Liver (tissue), 9 donors: ENCODE measurements around the gene CPLX3. TPM values are rescaled to one million over a fixed set of nuclear protein-coding genes. Genes with fewer than 3 reads are reported as not detected.

Experiments
- DNase-seq: peaks from one replicate; pipeline ENCODE4 v3.0.0-alpha.2; 2017; ENCODE audit warnings: low spot score
- H3K27ac ChIP-seq, 2 donors: one replicate each; pipeline ENCODE4 v1.7.0; 2013; ENCODE audit warnings: inconsistent platforms in 2 of 2, low read length in 2 of 2, control low read depth in 1 of 2, low read depth in 1 of 2, mild to moderate bottlenecking in 1 of 2
- H3K27me3 ChIP-seq, 4 donors: one replicate each; pipeline versions ENCODE4 v1.6.1 to v1.7.0; 2013; ENCODE audit warnings: low read length in 3 of 4, inconsistent platforms in 1 of 4, mild to moderate bottlenecking in 1 of 4, moderate library complexity in 1 of 4; ENCODE audit not compliant: control insufficient read depth in 4 of 4, insufficient read depth in 4 of 4
- H3K36me3 ChIP-seq, 4 donors: one replicate each; pipeline versions ENCODE4 v1.6.1 to v1.7.0; 2013; ENCODE audit warnings: low read length in 3 of 4, mild to moderate bottlenecking in 3 of 4, low read depth in 1 of 4, moderate library complexity in 1 of 4; ENCODE audit not compliant: control insufficient read depth in 4 of 4, insufficient read depth in 3 of 4
- H3K4me1 ChIP-seq, 4 donors: one replicate each; pipeline versions ENCODE4 v1.6.1 to v1.7.0; 2013; ENCODE audit warnings: low read length in 3 of 4, mild to moderate bottlenecking in 3 of 4, moderate library complexity in 1 of 4; ENCODE audit not compliant: control insufficient read depth in 4 of 4, insufficient read depth in 4 of 4
- H3K4me3 ChIP-seq, 3 donors: one replicate each; pipeline versions ENCODE4 v1.6.1 to v1.7.0; 2013; ENCODE audit warnings: low read length in 3 of 3, control low read depth in 1 of 3, low read depth in 1 of 3, mild to moderate bottlenecking in 1 of 3
- H3K9ac ChIP-seq, 2 donors: one replicate each; pipeline ENCODE4 v1.7.0; 2013; ENCODE audit warnings: low read length in 2 of 2, mild to moderate bottlenecking in 2 of 2, moderate library complexity in 2 of 2, control low read depth in 1 of 2, low read depth in 1 of 2
- H3K9me3 ChIP-seq, 4 donors: one replicate each; pipeline versions ENCODE4 v1.6.1 to v1.7.0; 2013; ENCODE audit warnings: low read length in 3 of 4; ENCODE audit not compliant: control insufficient read depth in 4 of 4
- ATF3 ChIP-seq: IDR thresholded peaks from 2 replicates; pipeline ENCODE4 v1.6.1; 2016; ENCODE audit warnings: antibody characterized with exemption
- CTCF ChIP-seq: fragments of 150-350 bp; IDR thresholded peaks from 2 replicates; pipeline ENCODE4 v1.5.1; 2017; ENCODE audit warnings: improper control_type of control experiment, low read depth, low read length; ENCODE audit not compliant: missing input control
- GABPA ChIP-seq, 2 donors: IDR thresholded peaks in 1 of 2; conservative IDR thresholded peaks in 1 of 2; 2 replicates each; pipeline ENCODE4 v1.6.1; 2016; ENCODE audit warnings: antibody characterized with exemption in 2 of 2, mild to moderate bottlenecking in 1 of 2, moderate library complexity in 1 of 2
- JUND ChIP-seq, 2 donors: IDR thresholded peaks; 2 replicates each; pipeline ENCODE4 v1.6.1; 2016; ENCODE audit warnings: antibody characterized with exemption in 2 of 2
- NR2F2 ChIP-seq: IDR thresholded peaks from 2 replicates; pipeline ENCODE4 v1.6.1; 2016; ENCODE audit warnings: antibody characterized with exemption
- RAD21 ChIP-seq, 2 donors: IDR thresholded peaks; 2 replicates each; pipeline ENCODE4 v1.6.1; 2016; ENCODE audit warnings: antibody characterized with exemption in 2 of 2, mild to moderate bottlenecking in 2 of 2
- RXRA ChIP-seq, 2 donors: IDR thresholded peaks; 2 replicates each; pipeline ENCODE4 v1.6.1; 2017 to 2018; ENCODE audit warnings: antibody characterized with exemption in 2 of 2, mild to moderate bottlenecking in 1 of 2
- SP1 ChIP-seq: IDR thresholded peaks from 2 replicates; pipeline ENCODE4 v1.6.1; 2018; ENCODE audit warnings: antibody characterized with exemption, mild to moderate bottlenecking
- TAF1 ChIP-seq: conservative IDR thresholded peaks from 2 replicates; pipeline ENCODE4 v1.6.1; 2016; ENCODE audit warnings: antibody characterized with exemption, mild to moderate bottlenecking
- YY1 ChIP-seq: IDR thresholded peaks from 2 replicates; pipeline ENCODE4 v1.6.1; 2016; ENCODE audit warnings: antibody characterized with exemption, mild to moderate bottlenecking
- WGBS: extraction: QIAGEN DNeasy Blood & Tissue Kit; methylation state at CpG from one replicate; pipeline ENCODE4 v1.1.7; 2013; 5-methylcytosine and 5-hydroxymethylcytosine counted together
- polyA plus RNA-seq, 2 donors: library from polyadenylated mRNA; stranded (reverse) in 1 of 2; unstranded in 1 of 2; fragments of 200-250 nt in 1 of 2; fragments of >200 nt in 1 of 2; fragmentation: Nextera tagmentation in 1 of 2; extraction: Ambion mirVana in 1 of 2; gene quantifications; one replicate each; pipeline versions ENCODE4 v1.2.1 to v1.2.3, GENCODE V29; 2013 to 2015
- total RNA-seq, 2 donors: library from RNA; depleted of rRNA; stranded (reverse); fragments of >200 nt; gene quantifications; one replicate each; pipeline ENCODE4 v1.2.3, GENCODE V29; 2014
- TF ChIP-seq, protein P1 (sequence below): IDR thresholded peaks from 2 replicates; pipeline ENCODE4 v1.6.1; 2016; ENCODE audit warnings: antibody characterized with exemption
- donor health status: healthy.
- donor health status: healthy.
- donor health status: healthy.
- donor health status: healthy.
- donor health status: healthy.

CPLX3 gene
- total and polyA plus RNA-seq, 4 donors: not detected

DNA sequence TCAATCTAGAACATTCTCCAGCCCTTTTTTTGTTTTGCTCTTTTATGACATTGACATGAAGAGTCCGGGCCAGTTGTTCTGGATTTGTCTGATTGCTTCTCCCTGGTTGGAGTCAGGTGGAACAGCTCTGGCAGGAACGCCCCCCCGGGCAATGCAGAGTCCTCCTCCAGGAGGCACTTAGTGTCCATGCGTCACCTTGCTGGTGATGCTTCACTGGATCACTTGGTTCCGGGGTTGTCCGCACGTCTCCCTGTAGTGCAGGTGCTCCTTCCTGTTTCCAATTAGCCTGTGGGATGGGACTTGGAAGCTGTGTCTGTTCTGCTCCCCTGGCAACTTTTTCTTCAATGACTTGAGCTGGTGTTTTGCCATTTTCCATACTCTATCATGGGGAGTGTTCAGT lies 34.8 kb upstream of the CPLX3 start:
- Histone ChIP-seq H3K27ac (no peak overlapping the region), H3K36me3 (no peaks in the 10 kb centered on the region)

GRCh38 chr15:74792227-74793016 lies 34.0 kb upstream of the CPLX3 start:
- H3K27ac ChIP-seq: no peak overlapping the region
- no peak overlapping the region for H3K9ac ChIP-seq
- WGBS: 81% methylated on average over 12 of the region's 12 CpGs
- no peak overlapping the region for H3K4me3 ChIP-seq
- H3K4me1 ChIP-seq: peaks cover 13 to 80% (median 58%) of the 10 kb centered on the region in 4 donors
- no peak for TF ChIP-seq YY1
- DNase-seq: no peak
- H3K36me3 ChIP-seq: no peaks in the 10 kb centered on the region
- no peaks in the 10 kb centered on the region for H3K9me3 ChIP-seq
- no peaks in the 10 kb centered on the region for H3K27me3 ChIP-seq

More for the DNA sequence above, 34.8 kb upstream of the CPLX3 start:
- Histone ChIP-seq H3K9me3 (no peaks in the 10 kb centered on the region), H3K27me3 (no peaks in the 10 kb centered on the region), H3K4me3 (no peak overlapping the region), H3K9ac (no peak overlapping the region), H3K4me1 (peaks cover 17 to 79% (median 53%) of the 10 kb centered on the region in 4 donors)
- no peak for DNase-seq
- TF ChIP-seq CTCF (no peak), ATF3 (no peak), SP1 (no peak), NR2F2 (no peak), RXRA (IDR thresholded peaks at IDR 0.05) (no peak), TAF1 (no peak), GABPA (IDR thresholded peaks at IDR 0.05 in 1 of 2, conservative IDR thresholded peaks at IDR 0.05 in 1 of 2) (no peak)
- TF ChIP-seq, protein P1, sequence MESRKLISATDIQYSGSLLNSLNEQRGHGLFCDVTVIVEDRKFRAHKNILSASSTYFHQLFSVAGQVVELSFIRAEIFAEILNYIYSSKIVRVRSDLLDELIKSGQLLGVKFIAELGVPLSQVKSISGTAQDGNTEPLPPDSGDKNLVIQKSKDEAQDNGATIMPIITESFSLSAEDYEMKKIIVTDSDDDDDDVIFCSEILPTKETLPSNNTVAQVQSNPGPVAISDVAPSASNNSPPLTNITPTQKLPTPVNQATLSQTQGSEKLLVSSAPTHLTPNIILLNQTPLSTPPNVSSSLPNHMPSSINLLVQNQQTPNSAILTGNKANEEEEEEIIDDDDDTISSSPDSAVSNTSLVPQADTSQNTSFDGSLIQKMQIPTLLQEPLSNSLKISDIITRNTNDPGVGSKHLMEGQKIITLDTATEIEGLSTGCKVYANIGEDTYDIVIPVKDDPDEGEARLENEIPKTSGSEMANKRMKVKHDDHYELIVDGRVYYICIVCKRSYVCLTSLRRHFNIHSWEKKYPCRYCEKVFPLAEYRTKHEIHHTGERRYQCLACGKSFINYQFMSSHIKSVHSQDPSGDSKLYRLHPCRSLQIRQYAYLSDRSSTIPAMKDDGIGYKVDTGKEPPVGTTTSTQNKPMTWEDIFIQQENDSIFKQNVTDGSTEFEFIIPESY: no peak
- WGBS: 94% methylated on average over 7 of the region's 7 CpGs

GRCh38 chr15:74793135-74794028 lies 33.0 kb upstream of the CPLX3 start:
- no peak for DNase-seq
- Histone ChIP-seq H3K4me3 (no peak overlapping the region), H3K27me3 (no peaks in the 10 kb centered on the region), H3K4me1 (peaks cover 18 to 80% (median 58%) of the 10 kb centered on the region in 4 donors), H3K9me3 (no peaks in the 10 kb centered on the region), H3K9ac (no peak overlapping the region), H3K36me3 (no peaks in the 10 kb centered on the region), H3K27ac (no peak overlapping the region)
- TF ChIP-seq RAD21 (IDR thresholded peaks at IDR 0.05) (peak in 1 of 2 donors; percentile 12), JUND (IDR thresholded peaks at IDR 0.05) (no peak)
- 82% methylated on average over 12 of the region's 12 CpGs for WGBS
